ENCODE data around the gene FHIT.

- no peak for TF ChIP-seq ZNF274 (IDR thresholded peaks at IDR 0.05; ENCODE audit: low read depth, low read length)
- no peak for TF ChIP-seq YY1 (IDR thresholded peaks at IDR 0.05; ENCODE audit: insufficient read depth, insufficient read length)
Measured at GRCh38 chr3:60585918-60586317, 665.3 kb downstream of the FHIT start.
